ENCODE results near the gene C16orf89. TPM values are rescaled to one million over a fixed set of nuclear protein-coding genes. Genes with fewer than 3 reads are reported as not detected.
"Not testable (repeated sequence)": the region's sequence is repeated elsewhere in the genome, so short reads cannot be mapped to it uniquely, and the experiment has no call there.

Gene C16orf89
- polyA plus RNA-seq, 3 donors from 2014 or later = not detected

DNA sequence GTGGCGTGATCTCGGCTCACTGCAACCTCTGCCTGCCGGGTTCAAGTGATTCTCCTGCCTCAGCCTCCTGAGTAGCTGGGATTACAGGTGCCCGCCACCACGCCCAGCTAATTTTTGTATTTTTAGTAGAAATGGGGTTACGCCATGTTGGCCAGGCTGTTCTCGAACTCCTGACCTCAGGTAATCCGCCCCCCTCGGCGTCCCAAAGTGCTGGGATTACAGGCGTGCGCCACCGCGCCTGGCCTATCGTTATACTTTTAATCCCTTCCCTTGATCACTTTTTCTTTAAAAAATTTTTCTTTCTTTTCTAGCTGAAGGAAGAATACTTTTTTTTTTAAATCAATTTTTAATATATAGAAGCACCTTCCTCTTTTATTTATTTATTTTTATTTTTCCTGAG, 8.0 kb upstream of the C16orf89 start:
- Mint-ChIP-seq H3K27me3 (ENCODE audit: low read depth in 3 of 3) (peaks cover 7 to 13% (median 12%) of the 10 kb centered on the region in 3 donors), H3K4me1 (peaks cover 29 to 34% of the 10 kb centered on the region in 2 donors), H3K36me3 (peaks cover 4 to 12% (median 5%) of the 10 kb centered on the region in 3 donors)
- not testable (repeated sequence) for H3K9me3 Mint-ChIP-seq, DNase-seq, H3K27ac Mint-ChIP-seq, H3K4me3 Mint-ChIP-seq

DNA sequence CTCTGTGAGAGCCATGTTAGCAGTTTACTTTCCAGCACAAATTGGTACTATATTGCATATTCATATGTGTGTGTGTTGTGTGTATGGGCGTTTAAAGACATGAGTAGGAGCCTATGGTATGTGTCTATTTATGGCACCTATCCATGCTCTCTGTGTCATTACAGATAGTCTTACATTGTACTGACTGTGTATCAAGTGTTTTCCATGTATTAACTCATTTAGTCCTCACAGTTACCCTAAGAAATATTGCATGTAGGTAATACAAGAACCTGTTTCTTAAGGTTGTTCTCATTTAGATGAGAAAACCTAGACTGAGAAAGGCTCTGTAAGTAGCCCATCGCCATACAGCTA, 7.5 kb upstream of the C16orf89 start:
- Mint-ChIP-seq H3K27ac (peak overlapping the region; percentile 69 to 97 (median 94)), H3K27me3 (ENCODE audit: low read depth in 3 of 3) (peaks cover 7 to 13% (median 12%) of the 10 kb centered on the region in 3 donors), H3K4me1 (peaks cover 29 to 34% of the 10 kb centered on the region in 2 donors), H3K36me3 (peaks cover 4 to 12% (median 5%) of the 10 kb centered on the region in 3 donors), H3K4me3 (peak overlapping the region; percentile 71 to 97 (median 93)), H3K9me3 (no peaks in the 10 kb centered on the region)
- no peak for DNase-seq

DNA sequence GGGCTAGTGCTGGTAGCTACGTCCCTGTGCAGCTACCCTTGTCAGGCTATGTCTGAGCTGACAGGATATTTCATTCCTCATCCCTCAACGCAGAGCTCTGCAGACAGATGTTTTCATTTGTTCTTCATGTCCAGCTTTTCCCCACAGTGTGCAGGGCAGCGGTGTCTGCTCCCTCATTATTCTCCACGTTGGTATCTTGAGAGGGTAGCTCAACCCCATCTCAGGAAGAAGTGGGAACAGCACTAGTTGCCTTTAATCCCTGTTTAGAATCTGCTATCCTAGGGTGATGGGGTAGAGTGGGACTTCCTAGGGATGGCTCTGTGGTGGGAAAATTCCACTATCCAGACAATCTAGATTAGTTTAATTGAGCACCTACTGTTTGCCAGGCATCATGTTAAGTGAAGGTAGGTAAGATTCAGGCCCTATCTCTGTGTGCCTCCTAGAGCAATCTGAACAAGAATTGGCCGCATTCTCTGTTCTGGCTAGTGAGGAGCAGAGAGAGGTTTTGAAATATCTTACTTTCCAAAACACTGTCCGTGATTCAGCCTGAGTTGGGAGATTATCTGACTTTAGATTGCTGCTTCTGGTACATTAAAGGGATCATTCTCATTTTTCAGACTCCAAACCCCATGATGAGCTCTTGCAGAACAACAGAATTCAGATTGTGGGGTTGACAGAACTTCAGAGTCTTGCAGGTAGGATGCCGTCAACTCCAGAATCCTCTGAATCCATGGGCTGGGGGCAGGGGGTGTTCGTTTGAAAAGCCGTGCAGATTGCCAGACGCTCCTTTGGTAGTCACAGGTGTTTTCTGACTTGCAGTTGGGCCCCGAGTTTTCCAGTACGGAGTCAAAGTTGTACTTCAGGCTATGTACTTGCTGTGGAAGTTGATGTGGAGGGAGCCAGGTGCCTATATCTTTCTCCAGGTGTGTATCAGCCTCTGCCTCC, 6.8 kb upstream of the C16orf89 start:
- H3K4me1 Mint-ChIP-seq = peaks cover 29 to 34% of the 10 kb centered on the region in 2 donors
- DNase-seq = no peak
- peak overlapping the region; percentile 90 to 99 (median 96) for H3K4me3 Mint-ChIP-seq
- peaks cover 4 to 12% (median 5%) of the 10 kb centered on the region in 3 donors for H3K36me3 Mint-ChIP-seq
- H3K27ac Mint-ChIP-seq = peak overlapping the region; percentile 93 to 97 (median 96)
- no peaks in the 10 kb centered on the region for H3K9me3 Mint-ChIP-seq
- H3K27me3 Mint-ChIP-seq (ENCODE audit: low read depth in 3 of 3) = peaks cover 7 to 13% (median 12%) of the 10 kb centered on the region in 3 donors

DNA sequence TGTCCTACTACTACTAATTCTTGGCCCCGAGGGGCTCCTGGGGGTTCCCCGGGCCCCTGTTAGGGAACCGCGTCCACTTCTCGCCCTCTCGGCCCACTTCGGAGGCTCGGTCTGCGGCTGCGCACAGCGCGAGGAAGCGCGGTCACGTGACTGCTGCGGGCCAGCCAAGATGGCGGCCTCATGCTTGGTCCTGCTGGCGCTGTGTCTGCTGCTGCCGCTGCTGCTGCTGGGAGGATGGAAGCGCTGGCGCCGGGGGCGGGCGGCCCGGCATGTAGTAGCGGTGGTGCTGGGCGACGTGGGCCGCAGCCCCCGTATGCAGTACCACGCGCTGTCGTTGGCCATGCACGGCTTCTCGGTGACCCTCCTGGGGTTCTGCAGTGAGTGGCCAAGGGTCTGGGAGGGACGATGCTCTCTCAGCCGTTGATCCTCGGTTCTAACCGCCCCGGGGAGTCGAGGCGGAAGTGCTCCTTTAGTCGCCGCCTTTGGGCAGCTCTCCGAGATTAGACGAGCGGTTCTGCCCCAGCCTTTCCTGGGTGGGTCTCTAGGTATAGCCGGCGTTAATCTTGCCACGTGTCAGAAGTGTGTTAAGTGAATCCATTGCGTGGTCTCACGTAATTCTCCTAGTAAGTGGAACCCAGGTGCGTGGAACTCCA, 6.1 kb upstream of the C16orf89 start, which contains the start of gene ALG1:
TSS of gene ALG1 (plus strand) at position 163 of the 653 bp plus-strand sequence. CDS start at position 170, 7 bp downstream.
- H3K27ac Mint-ChIP-seq = peak within 1 kb of the TSS; percentile 93 to 97 (median 96)
- H3K4me1 Mint-ChIP-seq = peaks cover 29 to 34% of the 10 kb centered on the region in 2 donors
- peak; percentile 88 to 90 (median 89) for DNase-seq
- peak within 1 kb of the TSS; percentile 90 to 99 (median 96) for H3K4me3 Mint-ChIP-seq
- H3K36me3 Mint-ChIP-seq = peaks cover 4 to 12% (median 5%) of the 10 kb centered on the region in 3 donors
- H3K27me3 Mint-ChIP-seq (ENCODE audit: low read depth in 3 of 3) = peaks cover 7 to 13% (median 12%) of the 10 kb centered on the region in 3 donors
- no peaks in the 10 kb centered on the region for H3K9me3 Mint-ChIP-seq

DNA sequence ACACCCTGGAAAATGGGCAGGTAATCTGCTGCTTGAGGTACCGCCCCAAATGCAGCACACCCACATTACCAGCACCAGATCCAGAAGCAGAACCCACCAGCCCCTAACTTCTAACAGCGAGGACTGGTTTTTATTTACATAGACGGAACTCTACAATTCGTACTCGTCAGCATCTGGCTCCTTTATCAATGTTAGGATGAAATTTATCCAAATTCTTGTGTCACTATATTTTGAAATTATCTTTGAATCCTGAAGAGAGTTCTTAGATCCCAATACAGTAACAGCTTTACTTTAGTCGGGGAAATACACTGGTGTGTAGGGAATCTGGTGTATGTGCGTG, 5.6 kb upstream of the C16orf89 start:
- Mint-ChIP-seq H3K27me3 (ENCODE audit: low read depth in 3 of 3) (peaks cover 7 to 13% (median 12%) of the 10 kb centered on the region in 3 donors), H3K4me1 (peaks cover 29 to 34% of the 10 kb centered on the region in 2 donors)

DNA sequence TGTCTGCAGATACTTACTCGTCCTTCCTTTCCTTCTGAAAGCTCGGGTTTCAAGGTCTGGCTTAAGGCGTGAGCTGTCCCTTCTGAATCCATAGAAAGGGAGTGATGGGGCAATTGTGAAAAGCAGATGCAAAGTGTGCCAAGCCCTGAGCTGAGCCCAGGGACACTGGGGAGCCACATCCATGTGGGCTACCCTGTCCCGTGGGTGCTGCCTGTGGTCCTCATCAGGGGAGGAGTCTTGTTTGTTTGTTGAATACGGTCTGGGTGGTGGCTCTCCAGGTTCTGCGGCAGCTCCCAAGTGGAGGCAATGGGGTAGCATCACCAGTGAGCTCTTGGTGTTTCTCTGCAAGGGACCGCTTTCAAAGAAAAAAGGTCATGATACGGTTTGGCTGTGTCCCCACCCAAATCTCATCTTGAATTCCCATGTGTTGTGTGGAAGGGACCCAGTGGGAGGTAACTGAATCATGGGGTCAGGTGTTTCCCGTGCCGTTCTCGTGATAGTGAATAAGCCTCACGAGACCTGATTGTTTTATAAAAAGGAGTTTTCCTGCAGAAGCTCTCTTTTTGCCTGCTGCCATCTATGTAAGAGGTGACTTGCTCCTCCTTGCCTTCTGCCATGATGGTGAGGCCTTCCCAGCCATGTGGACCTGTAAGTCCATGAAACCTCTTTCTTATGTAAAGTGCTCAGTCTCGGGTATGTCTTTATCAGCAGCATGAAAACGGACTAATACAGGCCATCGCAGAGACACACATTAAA, 4.9 kb upstream of the C16orf89 start:
- Mint-ChIP-seq H3K36me3 (peaks cover 3 to 5% (median 4%) of the 10 kb centered on the region in 3 donors), H3K27me3 (ENCODE audit: low read depth in 3 of 3) (peaks cover 7 to 13% (median 12%) of the 10 kb centered on the region in 3 donors), H3K9me3 (no peaks in the 10 kb centered on the region), H3K27ac (peak overlapping the region; percentile 93 to 97 (median 96)), H3K4me3 (peak overlapping the region; percentile 33 to 97 (median 62)), H3K4me1 (peaks cover 29 to 34% of the 10 kb centered on the region in 2 donors)
- no peak for DNase-seq

More for the DNA sequence above, 5.6 kb upstream of the C16orf89 start:
- DNase-seq = no peak
- Mint-ChIP-seq H3K9me3 (no peaks in the 10 kb centered on the region), H3K4me3 (peak overlapping the region; percentile 90 to 99 (median 96)), H3K36me3 (peaks cover 4 to 10% (median 5%) of the 10 kb centered on the region in 3 donors), H3K27ac (peak overlapping the region; percentile 93 to 97 (median 96))

DNA sequence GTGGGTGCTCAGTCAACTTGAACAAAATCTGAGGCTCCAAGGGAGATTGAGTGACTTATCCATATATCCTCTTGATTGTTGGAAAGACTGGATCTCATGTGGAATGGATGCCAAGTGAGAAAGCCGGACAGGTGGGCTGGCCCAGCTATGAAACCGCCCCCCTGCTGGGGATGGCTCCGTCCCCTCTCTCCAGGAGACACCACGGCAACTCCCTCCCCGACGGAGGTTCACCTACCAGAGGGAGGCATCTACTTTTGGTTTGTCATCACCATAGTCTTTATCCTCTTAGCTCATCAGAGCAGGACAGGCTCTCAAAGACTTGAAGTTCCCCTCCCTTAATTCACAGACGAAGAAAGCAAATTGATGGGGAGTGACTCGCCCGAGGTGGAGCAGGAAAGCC, 4.1 kb upstream of the C16orf89 start:
- Mint-ChIP-seq H3K36me3 (no peaks in the 10 kb centered on the region), H3K4me3 (peak overlapping the region in 2 of 5 donors; percentile 12 to 21), H3K27me3 (ENCODE audit: low read depth in 3 of 3) (peaks cover 7 to 13% (median 12%) of the 10 kb centered on the region in 3 donors), H3K4me1 (peaks cover 29 to 34% of the 10 kb centered on the region in 2 donors), H3K27ac (peak overlapping the region in 2 of 6 donors; percentile 24 to 34), H3K9me3 (no peaks in the 10 kb centered on the region)
- no peak for DNase-seq

DNA sequence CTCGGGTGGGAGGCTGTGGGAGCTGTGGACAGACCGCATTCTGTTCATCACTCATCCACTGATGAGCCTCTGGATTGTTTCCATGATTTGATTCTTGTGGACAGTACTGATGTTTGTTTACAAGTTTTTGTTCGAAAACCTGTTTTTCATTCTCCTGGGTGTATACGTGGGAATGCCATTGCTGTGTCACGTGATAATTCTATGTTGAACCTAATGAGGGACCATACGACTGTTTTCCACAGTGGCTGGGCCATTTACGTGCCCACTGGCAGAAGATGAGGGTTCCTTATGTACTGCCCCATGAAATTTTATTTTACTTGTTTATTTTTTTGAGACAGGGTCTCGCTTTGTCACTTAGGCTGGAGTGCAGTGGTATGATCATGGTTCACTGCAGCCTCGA, 3.3 kb upstream of the C16orf89 start:
- H3K4me3 Mint-ChIP-seq = no peak overlapping the region
- peaks cover 29 to 34% of the 10 kb centered on the region in 2 donors for H3K4me1 Mint-ChIP-seq
- no peaks in the 10 kb centered on the region for H3K36me3 Mint-ChIP-seq
- no peak overlapping the region for H3K27ac Mint-ChIP-seq
- peaks cover 7 to 13% (median 12%) of the 10 kb centered on the region in 3 donors for H3K27me3 Mint-ChIP-seq (ENCODE audit: low read depth in 3 of 3)
- no peak for DNase-seq
- no peaks in the 10 kb centered on the region for H3K9me3 Mint-ChIP-seq

DNA sequence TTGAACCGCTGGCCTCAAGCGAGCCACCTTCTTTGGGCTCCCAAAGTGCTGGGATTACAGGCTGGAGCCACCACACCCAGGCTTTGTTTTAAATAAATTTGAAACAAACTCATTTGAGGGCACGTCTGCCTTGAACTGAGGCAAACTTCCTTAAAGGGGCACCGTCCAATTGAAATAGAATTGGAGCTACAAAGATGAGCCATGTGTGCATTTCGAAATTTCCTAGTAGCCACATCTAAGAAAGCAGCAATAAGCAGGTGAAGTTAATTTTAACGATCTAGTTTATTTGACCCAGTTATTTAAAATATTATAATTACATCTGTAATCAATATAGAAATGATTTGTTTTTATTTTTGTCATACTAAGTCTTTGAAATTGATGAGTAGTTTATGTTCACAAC, 755 bp upstream of the C16orf89 start:
- H3K36me3 Mint-ChIP-seq = no peaks in the 10 kb centered on the region
- peaks cover 2 to 9% (median 8%) of the 10 kb centered on the region in 3 donors for H3K27me3 Mint-ChIP-seq (ENCODE audit: low read depth in 3 of 3)
- DNase-seq = no peak
- no peaks in the 10 kb centered on the region for H3K9me3 Mint-ChIP-seq
- H3K27ac Mint-ChIP-seq = no peak overlapping the region
- peaks cover 10 to 15% of the 10 kb centered on the region in 2 donors for H3K4me1 Mint-ChIP-seq
- H3K4me3 Mint-ChIP-seq = no peak overlapping the region

DNA sequence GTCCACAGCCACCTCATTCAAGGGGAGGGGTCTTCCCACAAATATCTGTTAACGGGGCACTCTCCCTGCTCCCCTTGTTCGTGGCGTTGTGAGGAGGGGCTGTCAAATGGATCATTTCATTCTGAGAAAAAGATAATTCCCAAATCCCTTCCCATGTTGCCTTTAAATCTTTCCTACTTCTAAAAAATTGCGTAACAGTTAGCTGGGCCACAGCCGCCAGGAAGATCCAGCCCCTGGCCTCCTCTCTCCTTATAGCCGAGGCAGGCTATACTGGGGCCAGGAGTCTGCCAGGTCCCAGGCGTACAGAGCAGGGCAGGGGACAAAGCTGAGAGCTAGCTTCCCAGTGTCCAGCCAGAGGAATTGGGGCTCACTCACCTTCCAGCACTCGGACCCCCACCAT, 430 bp downstream of the C16orf89 start:
- no peak for DNase-seq
- H3K27me3 Mint-ChIP-seq (ENCODE audit: low read depth in 3 of 3) = peaks cover 0 to 9% (median 5%) of the 10 kb centered on the region in 3 donors
- H3K4me1 Mint-ChIP-seq = peaks cover 2 to 3% of the 10 kb centered on the region in 2 donors
- no peaks in the 10 kb centered on the region for H3K36me3 Mint-ChIP-seq
- H3K9me3 Mint-ChIP-seq = no peaks in the 10 kb centered on the region
- no peak overlapping the region for H3K4me3 Mint-ChIP-seq
- H3K27ac Mint-ChIP-seq = no peak overlapping the region

DNA sequence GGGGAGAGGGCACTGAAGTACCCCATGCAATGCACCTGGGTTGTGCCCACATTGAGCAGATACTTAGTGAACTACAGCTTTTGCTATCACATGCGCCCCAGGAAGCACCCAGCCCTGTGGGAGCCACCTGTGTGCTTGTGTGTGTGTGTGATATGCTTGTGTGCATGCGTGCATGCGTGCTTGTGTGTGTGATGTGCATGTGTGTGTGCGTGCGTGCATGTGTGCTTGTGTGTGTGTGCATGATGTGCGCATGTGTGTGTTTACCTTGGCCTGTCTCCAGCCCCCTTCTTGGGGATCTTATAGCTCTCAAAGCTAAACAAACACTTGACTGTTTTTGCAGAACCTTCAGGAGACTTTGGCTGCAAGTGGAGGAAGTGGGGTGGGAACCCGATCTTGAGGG, 841 bp downstream of the C16orf89 start:
- H3K4me1 Mint-ChIP-seq = peaks cover 0 to under 1% of the 10 kb centered on the region in 2 donors
- H3K36me3 Mint-ChIP-seq = no peaks in the 10 kb centered on the region
- no peak overlapping the region for H3K27ac Mint-ChIP-seq
- H3K27me3 Mint-ChIP-seq (ENCODE audit: low read depth in 3 of 3) = peaks cover 0 to 9% (median 4%) of the 10 kb centered on the region in 3 donors
- no peak overlapping the region for H3K4me3 Mint-ChIP-seq
- no peaks in the 10 kb centered on the region for H3K9me3 Mint-ChIP-seq
- DNase-seq = no peak

DNA sequence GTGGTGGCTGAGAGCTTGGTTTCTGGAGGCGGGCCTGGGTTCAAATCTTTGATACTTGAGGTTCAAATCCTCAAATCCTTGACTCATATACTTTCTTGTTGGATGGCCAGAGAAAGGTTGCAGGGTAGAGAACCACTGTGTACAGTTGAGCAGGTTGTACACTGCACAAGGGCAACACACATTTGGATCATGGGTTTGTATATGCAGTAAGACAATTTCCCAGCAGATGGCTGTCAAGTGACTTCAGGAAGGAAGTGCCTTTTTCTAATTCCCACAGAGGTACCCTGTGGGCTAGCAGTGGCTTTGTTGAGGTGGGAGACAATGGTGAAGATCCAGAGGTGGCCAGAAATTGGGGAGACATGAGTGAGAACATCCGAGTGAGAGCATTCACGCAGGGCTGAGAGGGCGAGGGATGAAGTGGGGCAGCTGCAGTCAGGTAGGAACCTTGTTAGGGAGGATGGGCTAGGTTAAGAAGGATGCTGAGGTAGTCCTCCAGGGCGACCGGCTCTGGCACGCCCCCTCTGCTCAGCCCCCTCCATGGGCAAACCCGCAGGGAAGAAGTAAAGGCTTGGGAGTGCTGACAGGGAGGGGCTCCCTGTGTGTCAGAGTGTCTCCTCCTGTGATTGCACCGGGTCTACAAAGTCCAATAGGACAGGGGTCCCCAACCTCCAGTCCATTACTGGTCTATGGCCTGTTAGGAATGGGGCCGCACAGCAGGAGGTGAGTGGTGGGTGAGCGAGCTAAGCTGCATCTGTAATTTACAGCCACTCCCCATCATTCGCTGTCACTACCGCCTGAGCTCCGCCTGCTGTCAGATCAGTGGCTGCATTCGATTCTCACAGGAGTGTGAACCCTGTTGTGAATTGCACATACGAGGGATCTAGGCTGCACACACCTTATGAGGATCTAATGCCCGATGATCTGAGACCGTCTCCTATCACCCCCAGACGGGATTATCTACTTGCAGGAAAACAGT, 2.7 kb downstream of the C16orf89 start:
- Mint-ChIP-seq H3K27me3 (ENCODE audit: low read depth in 3 of 3) (peaks cover 0 to 7% (median 4%) of the 10 kb centered on the region in 3 donors), H3K4me1 (no peaks in the 10 kb centered on the region), H3K27ac (no peak overlapping the region), H3K4me3 (no peak overlapping the region), H3K9me3 (no peaks in the 10 kb centered on the region), H3K36me3 (no peaks in the 10 kb centered on the region)
- DNase-seq = no peak
